ENCODE data around the gene NLRP6.
"Not testable (repeated sequence)": the region's sequence is repeated elsewhere in the genome, so short reads cannot be mapped to it uniquely, and the experiment has no call there.

Gene NLRP6

DNA sequence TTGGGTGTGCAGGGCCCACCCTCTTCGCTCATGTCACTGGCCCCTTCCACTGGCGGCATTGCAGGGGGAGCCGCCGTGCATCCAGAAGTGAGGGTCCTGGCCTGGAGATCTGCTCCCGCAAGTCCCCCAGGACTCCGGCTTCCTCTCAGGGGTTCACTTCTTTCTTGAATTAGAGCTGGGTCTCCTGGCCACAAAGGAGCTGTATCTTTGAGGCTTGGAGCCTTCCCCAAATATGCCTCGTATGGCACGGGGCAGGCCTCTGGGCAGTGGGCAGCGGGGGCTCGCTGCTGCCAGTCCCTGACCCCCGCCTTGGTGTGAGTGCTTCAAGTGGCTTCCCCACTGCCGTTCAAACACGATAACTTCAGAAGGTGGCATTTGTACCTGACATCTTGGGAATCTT, 49.8 kb downstream of the NLRP6 start:
- Histone ChIP-seq H3K27ac (ENCODE audit: low read length) (no peak overlapping the region), H3K9me3 (ENCODE audit: control insufficient read depth, low read depth, low read length) (peaks cover 2% of the 10 kb centered on the region), H3K36me3 (ENCODE audit: control insufficient read depth, low read depth, low read length) (no peaks in the 10 kb centered on the region), H3K9ac (ENCODE audit: low read length) (no peak overlapping the region), H3K4me1 (ENCODE audit: control insufficient read depth, low read depth, low read length) (peaks cover 3% of the 10 kb centered on the region), H3K27me3 (ENCODE audit: control insufficient read depth, insufficient read depth, low read length) (no peaks in the 10 kb centered on the region), H3K4me3 (ENCODE audit: low read length) (no peak overlapping the region)

DNA sequence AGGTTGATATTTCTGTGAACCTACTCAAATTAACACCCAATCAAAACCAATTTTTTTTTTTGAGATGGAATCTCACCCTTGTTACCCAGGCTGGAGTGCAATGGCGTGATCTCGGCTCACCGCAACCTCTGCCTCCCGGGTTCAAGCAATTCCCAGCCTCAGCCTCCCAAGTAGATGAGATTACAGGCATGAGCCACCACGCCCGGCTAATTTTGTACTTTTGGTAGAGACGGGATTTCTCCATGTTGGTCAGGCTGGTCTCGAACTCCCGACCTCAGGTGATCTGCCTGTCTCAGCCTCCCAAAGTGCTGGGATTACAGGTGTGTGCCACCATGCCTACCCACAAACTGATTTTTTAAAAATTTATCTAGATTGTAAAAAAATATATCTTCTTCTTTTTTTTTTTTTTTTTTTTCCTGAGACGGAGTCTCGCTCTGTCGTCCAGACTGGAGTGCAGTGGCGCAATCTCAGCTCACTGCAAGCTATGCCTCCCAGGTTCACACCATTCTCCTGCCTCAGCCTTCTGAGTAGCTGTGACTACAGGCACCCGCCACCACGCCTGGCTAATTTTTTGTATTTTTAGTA, 50.4 kb downstream of the NLRP6 start:
- H3K36me3 ChIP-seq (ENCODE audit: control insufficient read depth, low read depth, low read length); H3K9me3 ChIP-seq (ENCODE audit: control insufficient read depth, low read depth, low read length); H3K27me3 ChIP-seq (ENCODE audit: control insufficient read depth, insufficient read depth, low read length); H3K27ac ChIP-seq (ENCODE audit: low read length); H3K4me3 ChIP-seq (ENCODE audit: low read length); H3K4me1 ChIP-seq (ENCODE audit: control insufficient read depth, low read depth, low read length); H3K9ac ChIP-seq (ENCODE audit: low read length): not testable (repeated sequence)

DNA sequence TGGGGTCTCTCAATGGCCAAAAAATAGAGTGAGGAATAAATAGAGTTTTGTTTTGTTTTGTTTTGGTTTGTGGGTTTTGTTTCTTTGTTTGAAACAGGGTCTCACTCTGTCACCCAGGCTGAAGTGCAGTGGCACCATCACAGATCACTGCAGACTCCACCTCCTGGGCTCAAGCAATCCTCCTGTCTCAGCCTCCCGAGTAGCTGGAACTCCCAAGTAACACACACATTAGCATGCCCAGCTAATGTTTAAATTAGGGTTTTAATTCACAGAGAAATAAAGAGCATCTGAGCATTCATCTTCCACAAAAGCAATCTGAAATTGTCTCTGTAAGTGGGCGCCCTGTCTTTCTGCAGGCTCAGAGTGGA, 51.7 kb downstream of the NLRP6 start:
- H3K9me3 ChIP-seq (ENCODE audit: control insufficient read depth, low read depth, low read length), result peaks cover 3% of the 10 kb centered on the region
- no peaks in the 10 kb centered on the region for H3K27me3 ChIP-seq (ENCODE audit: control insufficient read depth, insufficient read depth, low read length)
- H3K27ac ChIP-seq (ENCODE audit: low read length), result no peak overlapping the region
- H3K36me3 ChIP-seq (ENCODE audit: control insufficient read depth, low read depth, low read length), result no peaks in the 10 kb centered on the region
- no peak overlapping the region for H3K9ac ChIP-seq (ENCODE audit: low read length)
- peaks cover 15% of the 10 kb centered on the region for H3K4me1 ChIP-seq (ENCODE audit: control insufficient read depth, low read depth, low read length)
- no peak overlapping the region for H3K4me3 ChIP-seq (ENCODE audit: low read length)

DNA sequence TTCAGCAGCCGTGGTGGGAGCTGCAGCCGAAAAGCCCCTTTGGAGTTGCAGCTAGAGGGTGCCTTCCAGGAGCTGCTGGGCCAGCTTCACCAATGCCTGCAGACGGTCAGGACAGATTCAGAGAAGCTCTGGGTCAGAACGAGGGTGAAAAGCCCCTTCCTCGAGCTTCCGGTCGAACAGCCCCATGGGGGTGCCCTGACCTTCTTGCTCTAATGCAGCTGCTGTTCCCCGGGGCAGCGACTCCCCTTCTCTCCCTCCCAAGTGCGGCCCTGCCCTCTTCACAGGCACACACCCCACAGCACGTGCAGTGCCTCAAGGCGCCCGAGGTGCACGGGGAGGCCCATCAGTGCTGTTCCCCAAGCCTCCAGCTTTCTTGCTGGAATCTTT, 52.1 kb downstream of the NLRP6 start:
- Histone ChIP-seq H3K4me1 (ENCODE audit: control insufficient read depth, low read depth, low read length) (peaks cover 16% of the 10 kb centered on the region), H3K27me3 (ENCODE audit: control insufficient read depth, insufficient read depth, low read length) (no peaks in the 10 kb centered on the region), H3K9ac (ENCODE audit: low read length) (no peak overlapping the region), H3K36me3 (ENCODE audit: control insufficient read depth, low read depth, low read length) (no peaks in the 10 kb centered on the region), H3K4me3 (ENCODE audit: low read length) (no peak overlapping the region), H3K27ac (ENCODE audit: low read length) (no peak overlapping the region), H3K9me3 (ENCODE audit: control insufficient read depth, low read depth, low read length) (peaks cover 3% of the 10 kb centered on the region)

DNA sequence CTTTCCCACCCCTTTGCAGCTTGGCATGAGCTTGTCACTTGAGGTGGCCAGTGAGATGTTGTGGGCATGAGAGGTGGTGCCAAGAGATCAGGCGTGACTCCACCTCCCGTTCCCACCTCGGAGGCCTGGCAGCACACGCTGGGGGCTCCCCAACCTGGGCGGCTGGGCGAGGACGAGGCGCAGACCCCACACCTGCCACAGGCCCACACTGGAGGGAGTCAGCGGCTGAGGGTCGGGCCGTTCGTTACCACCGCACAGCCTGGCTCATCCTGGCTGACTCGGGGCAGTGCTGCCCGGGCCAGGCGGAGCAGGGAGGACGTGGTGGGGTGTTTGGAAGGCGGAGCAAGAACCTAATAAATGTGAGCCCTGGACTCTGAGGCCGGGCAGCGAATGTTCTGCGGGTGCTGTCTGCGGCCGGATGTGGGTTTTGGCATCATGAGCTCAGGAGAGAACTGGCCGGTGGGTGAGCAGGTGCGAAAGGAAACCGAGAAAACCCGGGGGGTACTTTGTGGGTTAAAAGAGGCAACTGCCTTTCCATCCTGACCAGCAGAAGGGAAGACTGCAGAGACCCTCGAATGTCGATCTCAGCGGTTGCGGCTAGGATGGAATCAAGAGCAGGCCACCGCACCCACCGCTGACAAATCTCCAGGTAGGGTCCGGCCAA, 52.6 kb downstream of the NLRP6 start:
- Histone ChIP-seq H3K27ac (ENCODE audit: low read length) (no peak overlapping the region), H3K36me3 (ENCODE audit: control insufficient read depth, low read depth, low read length) (no peaks in the 10 kb centered on the region), H3K4me3 (ENCODE audit: low read length) (no peak overlapping the region), H3K9me3 (ENCODE audit: control insufficient read depth, low read depth, low read length) (peaks cover 3% of the 10 kb centered on the region), H3K4me1 (ENCODE audit: control insufficient read depth, low read depth, low read length) (peaks cover 21% of the 10 kb centered on the region), H3K27me3 (ENCODE audit: control insufficient read depth, insufficient read depth, low read length) (no peaks in the 10 kb centered on the region), H3K9ac (ENCODE audit: low read length) (no peak overlapping the region)

DNA sequence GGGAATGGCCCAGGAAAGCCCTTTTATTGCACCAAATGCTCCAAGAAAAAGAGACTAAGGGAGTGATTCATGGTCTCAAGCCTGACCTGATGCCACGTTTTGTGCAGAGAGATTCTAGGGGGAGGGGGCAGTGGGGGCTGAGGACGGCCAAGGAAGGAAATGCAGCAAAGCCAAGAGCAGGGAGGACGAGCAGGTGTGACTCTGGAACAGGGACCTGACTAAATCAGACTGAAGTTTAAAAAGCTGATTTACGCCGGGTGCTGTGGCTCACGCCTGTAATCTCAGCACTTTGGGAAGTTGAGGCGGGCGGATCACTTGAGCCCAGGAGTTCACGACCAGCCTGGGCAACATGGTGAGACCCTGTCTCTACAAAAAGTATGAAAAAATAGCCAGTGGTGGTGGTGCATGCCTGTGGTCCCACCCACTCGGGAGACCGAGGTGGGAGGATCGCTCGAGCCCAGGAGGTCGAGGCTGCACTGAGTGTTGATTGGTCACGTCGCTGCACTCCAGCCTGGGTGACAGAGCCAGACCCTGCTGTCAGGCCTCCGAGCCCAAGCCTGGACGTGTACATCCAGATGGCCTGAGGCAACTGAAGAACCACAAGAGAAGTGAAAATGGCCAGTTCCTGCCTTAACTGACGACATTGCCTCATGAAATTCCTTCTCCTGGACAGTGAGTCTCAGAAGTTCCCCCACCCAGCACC, 53.3 kb downstream of the NLRP6 start:
- Histone ChIP-seq H3K27ac (ENCODE audit: low read length) (no peak overlapping the region), H3K4me1 (ENCODE audit: control insufficient read depth, low read depth, low read length) (peaks cover 28% of the 10 kb centered on the region), H3K36me3 (ENCODE audit: control insufficient read depth, low read depth, low read length) (no peaks in the 10 kb centered on the region), H3K4me3 (ENCODE audit: low read length) (no peak overlapping the region), H3K9me3 (ENCODE audit: control insufficient read depth, low read depth, low read length) (peaks cover 3% of the 10 kb centered on the region), H3K9ac (ENCODE audit: low read length) (no peak overlapping the region), H3K27me3 (ENCODE audit: control insufficient read depth, insufficient read depth, low read length) (no peaks in the 10 kb centered on the region)

DNA sequence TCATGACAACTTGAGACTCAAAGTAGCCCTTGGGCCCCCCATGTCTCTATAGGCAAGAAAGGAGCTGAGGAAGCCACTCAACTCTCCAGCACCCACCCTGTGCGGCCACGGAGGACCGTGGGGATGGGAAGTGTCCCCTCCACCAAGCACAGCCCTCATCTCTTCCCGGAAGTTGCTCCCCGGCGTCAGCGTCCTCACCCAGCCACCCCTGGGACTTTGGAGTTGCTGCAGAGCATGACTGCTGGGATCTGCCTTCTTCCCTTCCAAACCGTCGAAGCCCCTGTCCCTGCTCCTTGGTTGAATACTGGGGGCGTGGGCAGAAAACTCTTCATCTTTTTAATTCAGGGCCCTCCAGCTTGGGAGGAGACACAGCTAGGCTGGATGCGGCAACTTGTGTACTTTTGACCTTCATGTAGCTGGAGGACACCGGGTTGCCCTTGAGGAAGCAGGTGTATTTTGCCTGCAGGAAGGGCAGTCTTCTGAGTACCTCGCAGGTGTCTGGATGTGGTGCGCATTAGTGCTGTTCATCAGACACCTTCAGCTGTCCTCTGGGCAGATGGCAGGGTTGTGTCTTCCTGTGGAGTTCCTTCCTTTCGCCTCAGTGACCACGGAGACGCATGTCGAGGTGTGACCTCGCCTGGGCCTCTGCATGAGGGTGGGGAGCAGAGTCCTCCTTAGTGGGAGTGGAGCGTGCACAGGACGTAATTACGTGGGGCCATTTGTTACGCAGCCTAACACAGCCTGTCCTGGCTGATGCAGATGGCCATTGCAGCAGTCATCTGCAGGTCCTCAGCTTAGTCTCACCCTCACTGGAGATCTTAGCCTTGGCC, 54.7 kb downstream of the NLRP6 start:
- H3K27ac ChIP-seq (ENCODE audit: low read length), result no peak overlapping the region
- H3K4me3 ChIP-seq (ENCODE audit: low read length), result no peak overlapping the region
- no peaks in the 10 kb centered on the region for H3K36me3 ChIP-seq (ENCODE audit: control insufficient read depth, low read depth, low read length)
- H3K9ac ChIP-seq (ENCODE audit: low read length), result no peak overlapping the region
- H3K9me3 ChIP-seq (ENCODE audit: control insufficient read depth, low read depth, low read length), result peaks cover 3% of the 10 kb centered on the region
- peaks cover 33% of the 10 kb centered on the region for H3K4me1 ChIP-seq (ENCODE audit: control insufficient read depth, low read depth, low read length)
- no peaks in the 10 kb centered on the region for H3K27me3 ChIP-seq (ENCODE audit: control insufficient read depth, insufficient read depth, low read length)

DNA sequence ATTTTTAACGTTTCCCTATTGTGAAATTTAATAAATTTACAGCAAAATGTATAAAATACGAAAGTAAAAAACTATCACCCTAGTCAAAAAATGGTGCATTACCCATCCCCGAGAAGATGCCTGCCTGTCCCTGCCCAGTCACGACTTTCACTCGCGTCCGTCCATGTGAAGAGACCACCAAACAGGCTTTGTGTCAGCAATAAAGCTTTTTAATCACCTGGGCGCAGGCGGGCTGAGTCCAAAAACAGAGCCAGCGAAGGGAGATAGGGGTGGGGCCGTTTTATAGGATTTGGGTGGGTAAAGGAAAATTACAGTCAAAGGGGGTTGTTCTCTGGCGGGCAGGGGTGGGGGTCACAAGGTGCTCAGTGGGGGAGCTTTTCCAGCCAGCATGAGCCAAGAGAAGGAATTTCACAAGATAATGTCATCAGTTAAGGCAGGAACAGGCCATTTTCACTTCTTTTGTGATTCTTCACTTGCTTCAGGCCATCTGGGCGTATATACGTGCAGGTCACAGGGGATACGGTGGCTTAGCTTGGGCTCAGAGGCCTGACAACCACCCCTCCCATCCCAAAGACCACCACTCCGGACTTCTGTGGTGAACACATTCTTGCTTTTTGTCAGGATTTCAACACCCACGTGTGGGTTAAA, 55.5 kb downstream of the NLRP6 start:
- Histone ChIP-seq H3K27ac (ENCODE audit: low read length) (peak overlapping the region; percentile 66), H3K4me3 (ENCODE audit: low read length) (peak overlapping the region; percentile 31), H3K4me1 (ENCODE audit: control insufficient read depth, low read depth, low read length) (peaks cover 33% of the 10 kb centered on the region)

DNA sequence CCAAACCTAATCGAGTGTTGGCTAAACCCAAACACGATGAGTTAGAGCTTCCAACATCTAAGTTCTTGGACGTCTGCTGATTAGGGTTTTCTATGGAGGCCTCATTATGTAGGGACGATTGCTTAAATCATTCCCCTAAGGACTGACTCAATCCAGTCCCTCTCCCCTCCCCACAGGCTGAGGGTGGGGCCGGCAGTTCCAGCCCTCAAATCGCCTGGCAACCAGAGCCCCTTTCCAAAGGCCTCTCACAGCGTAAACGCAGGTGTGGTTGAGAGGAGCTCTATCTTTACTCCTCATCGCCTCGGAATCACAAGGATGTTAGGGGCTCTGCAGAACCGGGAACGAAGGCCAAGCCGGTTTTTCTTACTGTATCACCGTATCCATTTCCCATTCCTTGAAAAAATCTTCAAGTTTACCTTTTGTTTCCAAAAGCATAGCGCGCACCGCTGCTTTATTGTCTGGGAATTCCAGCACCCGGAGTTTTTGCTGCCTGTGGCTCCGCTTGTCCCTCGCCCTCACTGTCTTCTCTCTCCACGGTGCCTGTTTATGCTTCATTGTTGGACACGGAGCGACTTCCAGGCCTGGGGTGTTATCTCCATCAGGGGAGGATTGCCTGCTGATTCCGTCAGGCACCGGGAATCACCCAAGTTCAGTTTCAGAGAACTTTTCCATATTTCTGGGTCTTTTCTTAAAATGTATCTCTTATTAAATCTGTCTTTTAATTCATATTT, 56.2 kb downstream of the NLRP6 start:
- Histone ChIP-seq H3K9ac (ENCODE audit: low read length) (peak overlapping the region; percentile 24), H3K4me3 (ENCODE audit: low read length) (peak overlapping the region; percentile 31), H3K4me1 (ENCODE audit: control insufficient read depth, low read depth, low read length) (peaks cover 33% of the 10 kb centered on the region), H3K27me3 (ENCODE audit: control insufficient read depth, insufficient read depth, low read length) (no peaks in the 10 kb centered on the region), H3K36me3 (ENCODE audit: control insufficient read depth, low read depth, low read length) (no peaks in the 10 kb centered on the region), H3K27ac (ENCODE audit: low read length) (peak overlapping the region; percentile 66), H3K9me3 (ENCODE audit: control insufficient read depth, low read depth, low read length) (peaks cover 3% of the 10 kb centered on the region)

More for the DNA sequence above, 55.5 kb downstream of the NLRP6 start:
- not testable (repeated sequence) for H3K9me3 ChIP-seq (ENCODE audit: control insufficient read depth, low read depth, low read length); H3K27me3 ChIP-seq (ENCODE audit: control insufficient read depth, insufficient read depth, low read length); H3K36me3 ChIP-seq (ENCODE audit: control insufficient read depth, low read depth, low read length)
- peak overlapping the region; percentile 24 for H3K9ac ChIP-seq (ENCODE audit: low read length)

Data from iPS-18a (cell line).